ENCODE data around the gene CIRBP. TPM values are rescaled to one million over a fixed set of nuclear protein-coding genes. Genes with fewer than 3 reads are reported as not detected.
A peak's percentile ranks its signal among the peaks of the same experiment; 100 is the strongest.

The CIRBP gene
- total RNA-seq (643 and 648 TPM in 2 replicates), polyA plus RNA-seq (1,164 and 1,418 TPM in 2 replicates), polyA minus RNA-seq (157 and 292 TPM in 2 replicates)
- total RNA-seq (2013) = 473 TPM

GRCh38 chr19:1269065-1269477 is at the start of gene CIRBP:
CIRBP (plus strand) TSS chr19:1269332; CDS start chr19:1270934, 1,602 bp downstream.
- H3K9me3 ChIP-seq (ENCODE audit: control extremely low read depth in 1 of 3, control insufficient read depth in 2 of 3, insufficient read depth in 1 of 3, low read length in 2 of 3) = no peaks in the 10 kb centered on the region
- peak within 1 kb of the TSS; percentile 75 to 96 (median 85) for H3K4me3 ChIP-seq (ENCODE audit: control extremely low read depth in 1 of 5, extremely low read depth in 1 of 5, insufficient read depth in 1 of 5, low read depth in 2 of 5, low read length in 4 of 5)
- Mint-ChIP-seq H3K4me3 (peak within 1 kb of the TSS; percentile 95), H3K4me1 (peaks cover 80% of the 10 kb centered on the region), H3K9me3 (ENCODE audit: insufficient read depth) (no peaks in the 10 kb centered on the region), H3K27ac (peak within 1 kb of the TSS; percentile 95), H3K27me3 (no peaks in the 10 kb centered on the region)
- peak within 1 kb of the TSS; percentile 83 for H3K4me2 ChIP-seq (replicated peaks; ENCODE audit: low read depth, low read length, poor library complexity, severe bottlenecking)
- peaks cover 65% of the 10 kb centered on the region for H3K79me2 ChIP-seq (ENCODE audit: control insufficient read depth, insufficient read depth, low read length)
- H3K36me3 ChIP-seq (replicated peaks in 1 of 2; ENCODE audit: control extremely low read depth in 1 of 2, control insufficient read depth in 1 of 2, extremely low read depth in 1 of 2, insufficient read depth in 2 of 2, low read length in 1 of 2) = peaks cover 9 to 42% of the 10 kb centered on the region in 2 experiments
- H3K27ac ChIP-seq (ENCODE audit: low read length in 2 of 2) = peak within 1 kb of the TSS; percentile 88 to 92
- H3K27me3 ChIP-seq (replicated peaks in 1 of 4; ENCODE audit: control extremely low read depth in 1 of 4, control insufficient read depth in 3 of 4, insufficient read depth in 4 of 4, low read length in 3 of 4) = no peaks in the 10 kb centered on the region
- intact Hi-C loops (cut with micrococcal nuclease) = loop anchor here (1.0 to 5.0 kb wide), 3 partner anchors 9 to 222 kb away; partner anchors contain the start of genes GPX4, PCSK4 and REEP6
- ATAC-seq (ENCODE audit: low read depth) (peak; percentile 66), DNase-seq (peak; percentile 100)
- peaks cover 67 to 86% of the 10 kb centered on the region in 2 donors for H3K4me1 ChIP-seq (ENCODE audit: control insufficient read depth in 2 of 2, insufficient read depth in 2 of 2, low read length in 2 of 2)
- H2AFZ ChIP-seq (ENCODE audit: insufficient read depth, low read depth, low read length, poor library complexity, severe bottlenecking) = no peak within 1 kb of the TSS
- ChIA-PET CTCF (interaction anchor here (0.6 to 10.0 kb wide), 11 partner anchors 8 to 156 kb away, joined by 3 to 658 read pairs (median 3); partner anchors contain the start of genes ATP5F1D and NDUFS7), POLR2A (interaction anchor here (0.5 to 11.0 kb wide), 34 partner anchors 11 to 1975 kb away, joined by 3 to 402 read pairs (median 4); partner anchors contain the start of genes ATP5F1D, CBARP, GPX4 and NCLN)
- WGBS (ENCODE audit: insufficient coverage) = under 1% methylated on average over 50 of the region's 50 CpGs
- H3K9ac ChIP-seq (ENCODE audit: low read length) = peak within 1 kb of the TSS; percentile 73
- peaks cover 67% of the 10 kb centered on the region for H4K20me1 ChIP-seq (ENCODE audit: control insufficient read depth, insufficient read depth, low read length, poor library complexity, severe bottlenecking)
- TF ChIP-seq CTCF (IDR thresholded peaks at IDR 0.05) = no peak

DNA sequence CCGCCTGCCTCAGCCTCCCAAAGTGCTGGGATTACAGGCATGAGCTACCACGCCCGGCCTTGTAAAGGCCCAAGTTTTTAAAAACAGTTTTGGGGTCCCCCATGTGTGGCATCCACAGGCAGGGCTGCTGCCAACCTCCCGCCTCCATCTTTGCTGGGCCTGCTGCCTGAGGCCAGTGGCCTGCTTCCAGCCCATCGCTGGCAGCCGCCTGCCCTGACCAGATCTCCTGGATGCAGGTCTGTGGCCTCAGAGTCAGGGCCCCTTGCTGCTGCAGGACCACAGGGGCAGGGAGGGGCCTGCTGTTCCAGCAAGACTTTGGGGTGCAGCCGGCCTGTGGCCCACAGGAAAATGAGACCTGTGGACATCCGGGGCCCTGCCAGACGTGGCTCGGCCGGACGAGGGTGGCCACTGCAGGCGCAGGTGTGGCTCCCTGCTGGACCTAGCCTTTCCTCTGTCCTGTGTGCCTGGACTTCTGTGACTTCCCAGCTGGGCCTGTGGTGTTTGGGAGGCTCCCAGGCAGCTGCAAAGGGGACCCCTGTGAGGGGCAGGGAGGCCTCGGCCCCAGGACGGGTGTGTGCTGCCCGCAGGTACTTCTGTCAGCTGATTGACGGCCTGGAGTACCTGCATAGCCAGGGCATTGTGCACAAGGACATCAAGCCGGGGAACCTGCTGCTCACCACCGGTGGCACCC is 49.2 kb upstream of the CIRBP start:
- Histone ChIP-seq H3K27me3 (replicated peaks in 1 of 4; ENCODE audit: control extremely low read depth in 1 of 4, control insufficient read depth in 3 of 4, insufficient read depth in 4 of 4, low read length in 3 of 4) (no peaks in the 10 kb centered on the region), H3K4me2 (replicated peaks; ENCODE audit: low read depth, low read length, poor library complexity, severe bottlenecking) (no peak overlapping the region), H4K20me1 (ENCODE audit: control insufficient read depth, insufficient read depth, low read length, poor library complexity, severe bottlenecking) (peaks cover 71% of the 10 kb centered on the region), H2AFZ (ENCODE audit: insufficient read depth, low read depth, low read length, poor library complexity, severe bottlenecking) (no peak overlapping the region), H3K27ac (ENCODE audit: low read length in 2 of 2) (no peak overlapping the region), H3K9me3 (ENCODE audit: control extremely low read depth in 1 of 3, control insufficient read depth in 2 of 3, insufficient read depth in 1 of 3, low read length in 2 of 3) (no peaks in the 10 kb centered on the region), H3K9ac (ENCODE audit: low read length) (no peak overlapping the region), H3K4me3 (ENCODE audit: control extremely low read depth in 1 of 5, extremely low read depth in 1 of 5, insufficient read depth in 1 of 5, low read depth in 2 of 5, low read length in 4 of 5) (no peak overlapping the region), H3K4me1 (ENCODE audit: control insufficient read depth in 2 of 2, insufficient read depth in 2 of 2, low read length in 2 of 2) (no peaks in the 10 kb centered on the region), H3K36me3 (replicated peaks in 1 of 2; ENCODE audit: control extremely low read depth in 1 of 2, control insufficient read depth in 1 of 2, extremely low read depth in 1 of 2, insufficient read depth in 2 of 2, low read length in 1 of 2) (peaks cover 0 to 36% of the 10 kb centered on the region in 2 experiments), H3K79me2 (ENCODE audit: control insufficient read depth, insufficient read depth, low read length) (peaks cover 58% of the 10 kb centered on the region)
- CTCF ChIA-PET = no interaction called here
- H3K4me3 Mint-ChIP-seq = no peak overlapping the region
- intact Hi-C loops (cut with micrococcal nuclease) = no loop called here
- ATAC-seq (ENCODE audit: low read depth) (no peak), DNase-seq (no peak)
- POLR2A ChIA-PET = no interaction called here
- H3K9me3 Mint-ChIP-seq (ENCODE audit: insufficient read depth) = no peaks in the 10 kb centered on the region
- no peak overlapping the region for H3K27ac Mint-ChIP-seq
- H3K4me1 Mint-ChIP-seq = peaks cover 4% of the 10 kb centered on the region
- 97% methylated on average over 19 of the region's 19 CpGs for WGBS (ENCODE audit: insufficient coverage)
- no peaks in the 10 kb centered on the region for H3K27me3 Mint-ChIP-seq
- TF ChIP-seq CTCF (IDR thresholded peaks at IDR 0.05) = no peak
- TF ChIP-seq EZH2 (IDR thresholded peaks at IDR 0.05; ENCODE audit: borderline replicate concordance, insufficient read depth, low read depth, low read length, poor library complexity, severe bottlenecking) = no peak
